Activated T-cell treated with anti-CD3 and anti-CD28 coated beads, Interleukin-2, amount 50 U/mL, for 4 hours (primary cell): ENCODE results near the gene PTPRS. TPM values are rescaled to one million over a fixed set of nuclear protein-coding genes. Genes with fewer than 3 reads are reported as not detected.

Experiments
- ATAC-seq, 2 donors: fragments of 200-7000 bp; cut with Tn5 transposase; one replicate each; pipeline ENCODE4 v1.10.0; 2021
- DNase-seq: peaks from one replicate; pipeline ENCODE4 v3.0.0-alpha.2; 2020
- H3K27me3 Mint-ChIP-seq: one replicate; pipeline ENCODE4 v1.8.0; 2021; ENCODE audit warnings: low read depth, mixed read lengths
- H3K36me3 Mint-ChIP-seq: one replicate; pipeline ENCODE4 v1.8.0; 2022; ENCODE audit warnings: mixed read lengths; ENCODE audit not compliant: insufficient read depth
- H3K4me1 Mint-ChIP-seq: one replicate; pipeline ENCODE4 v1.8.0; 2021; ENCODE audit warnings: low read depth, mixed read lengths
- H3K4me3 Mint-ChIP-seq: one replicate; pipeline ENCODE4 v1.8.0; 2021; ENCODE audit warnings: mild to moderate bottlenecking, moderate library complexity, mixed read lengths
- H3K9me3 Mint-ChIP-seq: one replicate; pipeline ENCODE4 v1.8.0; 2021; ENCODE audit warnings: mixed read lengths
- total RNA-seq, 3 donors: library from RNA; stranded (reverse); gene quantifications; one replicate each; pipeline ENCODE4 v1.2.1, GENCODE V29; 2021

The PTPRS gene
- total RNA-seq, 3 donors from 2014 or later: 0.79 to 1.3 (median 0.92) TPM

GRCh38 chr19:5342573-5343201, 2.1 kb upstream of the PTPRS start:
- Mint-ChIP-seq H3K36me3 (no peaks in the 10 kb centered on the region), H3K4me3 (no peak overlapping the region), H3K27me3 (peaks cover 39% of the 10 kb centered on the region), H3K4me1 (peaks cover 11% of the 10 kb centered on the region), H3K9me3 (peaks cover 5% of the 10 kb centered on the region)
- DNase-seq (no peak), ATAC-seq (no peak)

GRCh38 chr19:5341981-5342380, 1.4 kb upstream of the PTPRS start:
- H3K9me3 Mint-ChIP-seq: no peaks in the 10 kb centered on the region
- no peak for DNase-seq
- H3K36me3 Mint-ChIP-seq: no peaks in the 10 kb centered on the region
- peak overlapping the region; percentile 55 for H3K4me3 Mint-ChIP-seq
- H3K4me1 Mint-ChIP-seq: peaks cover 11% of the 10 kb centered on the region
- ATAC-seq: no peak
- peaks cover 46% of the 10 kb centered on the region for H3K27me3 Mint-ChIP-seq

- Mint-ChIP-seq H3K36me3 (no peaks in the 10 kb centered on the region), H3K4me1 (peaks cover 12% of the 10 kb centered on the region), H3K9me3 (no peaks in the 10 kb centered on the region), H3K27me3 (peaks cover 48% of the 10 kb centered on the region), H3K4me3 (peak overlapping the region; percentile 55)
- no peak for ATAC-seq
- no peak for DNase-seq
Observed at GRCh38 chr19:5341448-5341820, 822 bp upstream of the PTPRS start.

GRCh38 chr19:5339950-5340636, 519 bp downstream of the PTPRS start:
- Mint-ChIP-seq H3K9me3 (no peaks in the 10 kb centered on the region), H3K4me1 (peaks cover 23% of the 10 kb centered on the region), H3K36me3 (no peaks in the 10 kb centered on the region), H3K27me3 (peaks cover 61% of the 10 kb centered on the region), H3K4me3 (peak overlapping the region; percentile 58)
- DNase-seq (no peak), ATAC-seq (peak; percentile 44 to 49)

- Mint-ChIP-seq H3K4me3 (peak overlapping the region; percentile 75), H3K9me3 (no peaks in the 10 kb centered on the region), H3K36me3 (no peaks in the 10 kb centered on the region), H3K27me3 (peaks cover 64% of the 10 kb centered on the region), H3K4me1 (peaks cover 23% of the 10 kb centered on the region)
- ATAC-seq (no peak), DNase-seq (no peak)
Observed at GRCh38 chr19:5339198-5339949, 1.2 kb downstream of the PTPRS start.

GRCh38 chr19:5338656-5339197, 1.9 kb downstream of the PTPRS start:
- Mint-ChIP-seq H3K4me3 (peak overlapping the region; percentile 75), H3K27me3 (peaks cover 68% of the 10 kb centered on the region), H3K9me3 (no peaks in the 10 kb centered on the region), H3K4me1 (peaks cover 23% of the 10 kb centered on the region), H3K36me3 (no peaks in the 10 kb centered on the region)
- DNase-seq (no peak), ATAC-seq (no peak)

- Mint-ChIP-seq H3K4me3 (no peak overlapping the region), H3K36me3 (no peaks in the 10 kb centered on the region), H3K27me3 (peaks cover 70% of the 10 kb centered on the region), H3K4me1 (peaks cover 23% of the 10 kb centered on the region), H3K9me3 (no peaks in the 10 kb centered on the region)
- DNase-seq (no peak), ATAC-seq (no peak)
Observed at GRCh38 chr19:5337708-5338655, 2.6 kb downstream of the PTPRS start.

- Mint-ChIP-seq H3K36me3 (no peaks in the 10 kb centered on the region), H3K27me3 (peaks cover 67% of the 10 kb centered on the region), H3K4me3 (no peak overlapping the region), H3K9me3 (no peaks in the 10 kb centered on the region), H3K4me1 (peaks cover 23% of the 10 kb centered on the region)
- DNase-seq (no peak), ATAC-seq (no peak)
Observed at GRCh38 chr19:5337126-5337525, 3.5 kb downstream of the PTPRS start.

GRCh38 chr19:5336195-5336965, 4.2 kb downstream of the PTPRS start:
- Mint-ChIP-seq H3K4me3 (no peak overlapping the region), H3K9me3 (no peaks in the 10 kb centered on the region), H3K27me3 (peaks cover 61% of the 10 kb centered on the region), H3K36me3 (no peaks in the 10 kb centered on the region), H3K4me1 (peaks cover 21% of the 10 kb centered on the region)
- ATAC-seq: no peak
- no peak for DNase-seq

- ATAC-seq (no peak), DNase-seq (no peak)
- H3K36me3 Mint-ChIP-seq: no peaks in the 10 kb centered on the region
- no peak overlapping the region for H3K4me3 Mint-ChIP-seq
- H3K4me1 Mint-ChIP-seq: peaks cover 19% of the 10 kb centered on the region
- H3K27me3 Mint-ChIP-seq: peaks cover 59% of the 10 kb centered on the region
- no peaks in the 10 kb centered on the region for H3K9me3 Mint-ChIP-seq
Observed at GRCh38 chr19:5335593-5335992, 5.0 kb downstream of the PTPRS start.

- Mint-ChIP-seq H3K4me1 (peaks cover 19% of the 10 kb centered on the region), H3K9me3 (no peaks in the 10 kb centered on the region), H3K27me3 (peaks cover 59% of the 10 kb centered on the region), H3K4me3 (no peak overlapping the region), H3K36me3 (no peaks in the 10 kb centered on the region)
- DNase-seq: no peak
- ATAC-seq: no peak
Observed at GRCh38 chr19:5334824-5335500, 5.7 kb downstream of the PTPRS start.

GRCh38 chr19:5334366-5334739, 6.3 kb downstream of the PTPRS start:
- peaks cover 18% of the 10 kb centered on the region for H3K4me1 Mint-ChIP-seq
- no peaks in the 10 kb centered on the region for H3K9me3 Mint-ChIP-seq
- DNase-seq: no peak
- no peak for ATAC-seq
- peaks cover 59% of the 10 kb centered on the region for H3K27me3 Mint-ChIP-seq
- no peaks in the 10 kb centered on the region for H3K36me3 Mint-ChIP-seq
- no peak overlapping the region for H3K4me3 Mint-ChIP-seq
